Uterus (tissue), 4 donors: ENCODE measurements around the gene CD81. TPM values are rescaled to one million over a fixed set of nuclear protein-coding genes. Genes with fewer than 3 reads are reported as not detected.

ENCODE experiments used
- DNase-seq, 2 donors: peaks; one replicate each; pipeline ENCODE4 v3.0.0-alpha.2; 2019 to 2020
- H3K27ac ChIP-seq, 2 donors: fragments of 200-600 bp; sonication (generic); 1 replicate in 1 of 2; 2 replicates in 1 of 2; pipeline ENCODE4 v1.5.1; 2016 to 2018
- H3K27me3 ChIP-seq, 2 donors: fragments of 200-600 bp; sonication (generic); one replicate each; pipeline ENCODE4 v1.5.1; 2018 to 2019; ENCODE audit warnings: control low read depth in 1 of 2
- H3K36me3 ChIP-seq, 2 donors: fragments of 200-600 bp; sonication (generic); one replicate each; pipeline ENCODE4 v1.5.1; 2019; ENCODE audit warnings: control low read depth in 1 of 2
- H3K4me1 ChIP-seq, 2 donors: fragments of 200-600 bp; sonication (generic); one replicate each; pipeline ENCODE4 v1.5.1; 2018 to 2019; ENCODE audit warnings: control low read depth in 1 of 2
- H3K4me3 ChIP-seq, 2 donors: fragments of 200-600 bp; sonication (generic); 1 replicate in 1 of 2; 2 replicates in 1 of 2; pipeline ENCODE4 v1.5.1; 2018 to 2019; ENCODE audit warnings: mild to moderate bottlenecking in 1 of 2
- H3K9me3 ChIP-seq, 2 donors: fragments of 200-600 bp; sonication (generic); one replicate each; pipeline ENCODE4 v1.5.1; 2019; ENCODE audit warnings: control low read depth in 1 of 2
- POLR2A ChIP-seq, 2 donors: fragments of 450-650 bp; IDR thresholded peaks; one replicate each; pipeline ENCODE4 v1.6.1; 2016; ENCODE audit warnings: antibody characterized with exemption in 2 of 2, mild to moderate bottlenecking in 1 of 2, moderate library complexity in 1 of 2
- intact Hi-C: fragments of 100-400 bp; cut with DNase I; formaldehyde crosslinking; loops from one replicate; pipeline ENCODE4 v1.15.1; 2023; ENCODE audit warnings: low total_unique reads
- total RNA-seq, 4 donors: library from RNA; depleted of rRNA in 3 of 4; stranded (reverse); fragments of >200 nt in 3 of 4; gene quantifications; one replicate each; pipeline versions ENCODE4 v1.1.0 to v1.2.4, GENCODE V29; 2014 to 2023
- TF ChIP-seq, protein P1 (sequence below), 4 experiments: fragments of 200-600 bp in 2 of 4; fragments of 450-650 bp in 2 of 4; sonication (generic) in 2 of 4; IDR thresholded peaks; one replicate each; pipeline ENCODE4 v1.5.1; 2016 to 2019; ENCODE audit warnings: antibody characterized with exemption in 4 of 4, mild to moderate bottlenecking in 2 of 4, moderate library complexity in 1 of 4
- donor health status: DM: yes; HTN: yes; CAD: no.

The CD81 gene
- total RNA-seq, 4 donors from 2014 or later: 394 to 852 (median 626) TPM

DNA sequence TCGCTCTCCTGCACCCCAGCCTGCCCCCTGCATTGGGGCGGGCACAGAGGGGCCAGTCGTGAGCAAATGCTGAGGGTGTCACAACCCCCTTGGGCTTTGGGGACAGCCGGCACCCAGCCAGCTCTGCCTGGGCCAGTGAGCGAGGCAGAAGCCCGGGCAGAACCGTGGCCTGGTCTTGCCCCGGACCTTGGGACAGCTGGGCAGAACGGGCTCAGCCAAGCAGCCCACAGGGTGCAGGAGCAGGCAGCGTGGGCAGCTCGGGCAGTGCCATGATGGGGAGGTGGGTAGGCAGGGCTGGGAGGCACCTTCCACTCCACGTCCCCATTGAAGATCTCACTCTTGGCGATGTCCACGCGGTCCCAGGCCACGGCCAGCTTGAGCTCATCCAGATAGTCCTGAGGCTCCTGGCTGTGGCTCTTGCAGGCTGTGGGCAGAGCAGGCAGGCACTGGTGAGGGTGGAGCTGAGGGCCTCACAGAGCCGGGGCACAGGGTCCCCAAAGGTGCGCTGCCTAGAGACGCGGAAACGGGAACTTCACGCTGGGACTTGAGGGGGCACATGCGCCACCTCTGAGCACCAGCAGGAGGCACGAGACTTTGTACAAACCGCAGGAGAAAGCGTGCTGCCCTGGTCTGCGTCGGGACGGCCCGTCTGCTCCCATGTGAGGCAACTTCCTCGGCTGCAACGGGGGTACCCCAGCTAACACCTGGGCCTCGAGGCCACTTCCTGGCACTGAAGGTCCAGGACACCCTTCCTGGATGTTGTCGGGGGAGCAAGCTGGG, 38.7 kb downstream of the CD81 start:
- no peaks in the 10 kb centered on the region for H3K27me3 ChIP-seq
- H3K4me3 ChIP-seq: no peak overlapping the region
- H3K36me3 ChIP-seq: no peaks in the 10 kb centered on the region
- intact Hi-C loops: no loop called here
- no peak for DNase-seq
- H3K4me1 ChIP-seq: no peaks in the 10 kb centered on the region
- no peaks in the 10 kb centered on the region for H3K9me3 ChIP-seq
- no peak overlapping the region for H3K27ac ChIP-seq
- TF ChIP-seq, protein P1, sequence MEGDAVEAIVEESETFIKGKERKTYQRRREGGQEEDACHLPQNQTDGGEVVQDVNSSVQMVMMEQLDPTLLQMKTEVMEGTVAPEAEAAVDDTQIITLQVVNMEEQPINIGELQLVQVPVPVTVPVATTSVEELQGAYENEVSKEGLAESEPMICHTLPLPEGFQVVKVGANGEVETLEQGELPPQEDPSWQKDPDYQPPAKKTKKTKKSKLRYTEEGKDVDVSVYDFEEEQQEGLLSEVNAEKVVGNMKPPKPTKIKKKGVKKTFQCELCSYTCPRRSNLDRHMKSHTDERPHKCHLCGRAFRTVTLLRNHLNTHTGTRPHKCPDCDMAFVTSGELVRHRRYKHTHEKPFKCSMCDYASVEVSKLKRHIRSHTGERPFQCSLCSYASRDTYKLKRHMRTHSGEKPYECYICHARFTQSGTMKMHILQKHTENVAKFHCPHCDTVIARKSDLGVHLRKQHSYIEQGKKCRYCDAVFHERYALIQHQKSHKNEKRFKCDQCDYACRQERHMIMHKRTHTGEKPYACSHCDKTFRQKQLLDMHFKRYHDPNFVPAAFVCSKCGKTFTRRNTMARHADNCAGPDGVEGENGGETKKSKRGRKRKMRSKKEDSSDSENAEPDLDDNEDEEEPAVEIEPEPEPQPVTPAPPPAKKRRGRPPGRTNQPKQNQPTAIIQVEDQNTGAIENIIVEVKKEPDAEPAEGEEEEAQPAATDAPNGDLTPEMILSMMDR (IDR thresholded peaks at IDR 0.05): no peak
- TF ChIP-seq POLR2A (IDR thresholded peaks at IDR 0.05): no peak

DNA sequence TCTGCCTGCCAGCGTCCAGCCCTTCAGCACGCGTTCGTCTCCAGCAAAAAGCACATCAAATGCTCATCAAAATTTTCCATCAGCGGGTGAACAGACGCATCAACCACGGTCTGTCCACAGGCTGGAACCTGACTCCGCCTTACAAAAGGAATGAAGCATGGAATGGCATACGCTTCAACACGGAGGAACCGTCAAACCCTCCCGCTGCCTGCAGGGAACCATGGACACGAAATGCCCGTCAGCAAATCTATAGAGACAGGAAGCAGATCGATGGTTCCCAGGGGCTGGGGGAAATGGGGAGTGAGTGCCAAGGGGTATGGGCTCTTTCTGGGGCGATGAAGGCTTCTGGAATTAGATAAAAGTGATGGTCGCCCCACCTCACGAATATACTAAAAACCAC, 39.7 kb downstream of the CD81 start:
- H3K27ac ChIP-seq: no peak overlapping the region
- intact Hi-C loops: no loop called here
- no peaks in the 10 kb centered on the region for H3K36me3 ChIP-seq
- H3K27me3 ChIP-seq: no peaks in the 10 kb centered on the region
- no peak overlapping the region for H3K4me3 ChIP-seq
- TF ChIP-seq, protein P1 (IDR thresholded peaks at IDR 0.05): no peak
- no peak for TF ChIP-seq POLR2A (IDR thresholded peaks at IDR 0.05)
- H3K4me1 ChIP-seq: no peaks in the 10 kb centered on the region
- DNase-seq: no peak
- no peaks in the 10 kb centered on the region for H3K9me3 ChIP-seq

DNA sequence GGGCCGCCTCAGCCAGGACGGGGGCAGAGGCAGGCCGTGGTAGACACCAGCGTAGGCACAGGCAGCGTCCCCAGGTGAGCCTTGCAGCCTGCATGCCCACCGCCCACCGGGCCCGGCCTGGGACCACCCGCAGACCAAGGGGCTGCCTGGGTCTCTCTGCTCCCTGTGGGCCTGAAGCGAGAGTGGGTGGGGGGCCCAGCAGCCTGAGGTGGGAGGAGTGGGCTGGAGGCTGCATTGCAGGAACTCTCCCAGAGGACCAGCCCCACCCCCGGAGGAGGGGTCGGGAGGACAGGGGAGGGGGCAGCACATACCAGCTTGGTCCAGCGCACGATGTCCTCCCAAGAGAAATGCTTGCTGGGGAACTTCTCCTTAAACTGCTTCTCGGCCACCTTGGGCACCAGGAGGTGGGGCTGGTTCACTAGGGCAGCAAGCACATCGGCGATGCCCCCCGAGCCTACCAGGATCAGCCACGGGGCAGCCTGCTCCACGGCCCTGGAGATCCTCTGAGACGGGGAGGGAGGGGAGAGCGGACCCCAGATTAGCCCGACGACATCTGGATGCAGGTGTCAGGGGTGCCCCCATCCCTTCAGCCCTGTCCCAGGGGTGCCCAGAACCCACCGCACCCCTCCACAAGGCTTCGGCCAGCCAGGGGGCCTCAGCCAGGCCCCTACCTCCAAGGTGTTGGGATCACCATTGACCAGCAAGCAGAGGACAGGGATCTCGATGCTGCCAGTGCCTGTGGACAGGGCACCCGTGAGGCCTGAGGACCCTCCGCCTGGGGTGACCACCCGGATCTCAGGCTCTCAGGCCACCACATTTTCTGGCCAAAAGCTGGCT, 41.0 kb downstream of the CD81 start:
- intact Hi-C loops: no loop called here
- DNase-seq: peak in 1 of 2 donors; percentile 13

DNA sequence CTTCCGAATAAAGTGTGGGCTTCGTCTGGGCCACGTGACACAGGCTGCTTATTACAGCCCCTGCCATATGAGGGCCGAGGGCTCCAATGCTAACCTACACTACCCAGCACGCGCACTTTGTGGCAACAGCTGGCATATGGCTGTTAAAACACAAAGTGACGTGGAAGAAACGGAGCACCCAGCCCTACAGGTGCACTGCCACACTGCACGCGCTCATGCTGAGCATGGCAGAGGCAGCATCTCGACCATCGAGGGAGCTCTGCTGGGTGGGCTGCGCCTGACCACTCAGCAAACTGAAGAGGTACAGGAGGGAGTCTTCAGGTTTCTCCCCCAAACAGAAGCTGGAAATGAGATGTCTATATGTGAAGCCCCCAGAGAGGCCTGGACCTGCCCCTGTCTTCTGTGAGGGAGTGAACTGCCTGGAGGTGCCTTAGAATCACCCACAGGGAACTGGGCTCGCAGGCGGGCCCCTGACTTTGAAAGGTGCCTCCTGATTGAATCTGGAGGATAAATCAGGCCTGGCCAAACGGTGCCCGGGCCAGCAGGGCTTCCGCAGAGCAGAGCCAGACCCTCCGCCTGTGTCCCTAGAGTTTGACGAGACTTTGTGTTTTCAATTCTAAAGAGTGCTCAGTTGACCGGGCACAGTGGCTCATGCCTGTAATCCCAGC, 41.7 kb downstream of the CD81 start:
- Histone ChIP-seq H3K4me3 (no peak overlapping the region), H3K4me1 (no peaks in the 10 kb centered on the region), H3K9me3 (no peaks in the 10 kb centered on the region), H3K36me3 (no peaks in the 10 kb centered on the region), H3K27ac (no peak overlapping the region), H3K27me3 (no peaks in the 10 kb centered on the region)
- DNase-seq: no peak
- intact Hi-C loops: no loop called here
- TF ChIP-seq, protein P1 (IDR thresholded peaks at IDR 0.05): no peak
- TF ChIP-seq POLR2A (IDR thresholded peaks at IDR 0.05): no peak

More for the DNA sequence above, 41.0 kb downstream of the CD81 start:
- Histone ChIP-seq H3K4me1 (no peaks in the 10 kb centered on the region), H3K9me3 (no peaks in the 10 kb centered on the region), H3K36me3 (no peaks in the 10 kb centered on the region), H3K27me3 (no peaks in the 10 kb centered on the region), H3K4me3 (no peak overlapping the region), H3K27ac (no peak overlapping the region)
- no peak for TF ChIP-seq POLR2A (IDR thresholded peaks at IDR 0.05)
- TF ChIP-seq, protein P1 (IDR thresholded peaks at IDR 0.05): no peak
